HCT116 (cell line): Measurements from ENCODE around the gene NCKAP5. TPM values are rescaled to one million over a fixed set of nuclear protein-coding genes. Genes with fewer than 3 reads are reported as not detected.

ENCODE experiments used
- ATAC-seq: fragments of 200-7000 bp; cut with Tn5 transposase; 2 replicates; pipeline ENCODE4 v1.9.1; 2020; ENCODE audit warnings: mild to moderate bottlenecking, moderate library complexity
- BruUV-seq: library from RNA; stranded (reverse); fragments of 400-500 nt; replicated peaks from 2 replicates; lab custom pipeline; 2021; lab: Mats Ljungman, UMichigan
- CTCF ChIA-PET: fragments of 300-600 bp; sonication (Branson Sonifier 250); formaldehyde crosslinking; loops from one replicate; lab custom pipeline; 2021; ENCODE audit warnings: antibody characterized with exemption; lab: Charles Lee
- POLR2A ChIA-PET: fragments of 300-600, 350-600 bp; sonication (Branson Sonifier 250); formaldehyde crosslinking; loops from one replicate; lab custom pipeline; 2021; ENCODE audit warnings: antibody characterized with exemption; lab: Charles Lee
- RAD21 ChIA-PET, 2 experiments: fragments of 300-600 bp; sonication (Branson Sonifier 250); formaldehyde crosslinking; loops; one replicate each; lab custom pipeline; 2023; ENCODE audit warnings: low total read pairs in 2 of 2; ENCODE audit not compliant: uncharacterized antibody in 2 of 2, unreplicated experiment in 2 of 2, low non-redundant PET in 1 of 2; lab: Charles Lee
- DNase-seq: peaks from one replicate; pipeline ENCODE4 v3.0.0-alpha.2; 2010; ENCODE audit warnings: low read depth, low spot score
- H2AFZ ChIP-seq: fragments of 200-600 bp; shearing (Covaris generic), sonication (generic); 2 replicates; pipeline ENCODE4 v1.6.1; 2017; ENCODE audit warnings: low read depth, mixed run types, mixed read lengths, antibody characterized with exemption, low read length; ENCODE audit not compliant: poor library complexity, severe bottlenecking
- H3K27ac ChIP-seq: 2 replicates; pipeline ENCODE4 v1.5.1; 2012; ENCODE audit warnings: low read depth, low read length
- H3K27me3 ChIP-seq: fragments of 200-600 bp; sonication (generic); 2 replicates; pipeline ENCODE4 v1.6.1; 2016; ENCODE audit warnings: mixed run types, low read length, mixed read lengths; ENCODE audit not compliant: insufficient read depth
- H3K36me3 ChIP-seq, 2 experiments: fragments of 200-500 bp in 1 of 2; fragments of 200-600 bp in 1 of 2; sonication (Bioruptor generic) in 1 of 2; sonication (generic) in 1 of 2; 2 replicates each; pipeline versions ENCODE4 v1.5.1 to v1.6.1; 2014 to 2016; ENCODE audit warnings: low read length in 2 of 2, inconsistent platforms in 1 of 2, mixed read lengths in 1 of 2, mixed run types in 1 of 2; ENCODE audit not compliant: insufficient read depth in 2 of 2, control insufficient read depth in 1 of 2
- H3K4me1 ChIP-seq, 2 experiments: fragments of 200-600 bp in 1 of 2; sonication (generic) in 1 of 2; 2 replicates each; pipeline versions ENCODE4 v1.5.1 to v1.6.1; 2012 to 2017; ENCODE audit warnings: low read length in 2 of 2, inconsistent platforms in 1 of 2, mild to moderate bottlenecking in 1 of 2, mixed read lengths in 1 of 2, mixed run types in 1 of 2, moderate library complexity in 1 of 2; ENCODE audit not compliant: insufficient read depth in 2 of 2, control insufficient read depth in 1 of 2
- H3K4me2 ChIP-seq: fragments of 200-600 bp; sonication (generic); 2 replicates; pipeline ENCODE4 v1.6.1; 2017; ENCODE audit warnings: mixed run types, low read length, mixed read lengths
- H3K4me3 ChIP-seq, 2 experiments: fragments of 200-600 bp in 1 of 2; sonication (generic) in 1 of 2; replicated peaks in 1 of 2; 2 replicates each; pipeline ENCODE4 v1.5.1; 2011 to 2016; ENCODE audit warnings: low read length in 2 of 2, control low read depth in 1 of 2, low read depth in 1 of 2, mild to moderate bottlenecking in 1 of 2, mixed read lengths in 1 of 2, mixed run types in 1 of 2
- H3K79me2 ChIP-seq: fragments of 200-600 bp; sonication (generic); 2 replicates; pipeline ENCODE4 v1.6.1; 2017; ENCODE audit warnings: mild to moderate bottlenecking, mixed run types, low read length, moderate library complexity, mixed read lengths; ENCODE audit not compliant: insufficient read depth
- H3K9ac ChIP-seq: fragments of 200-600 bp; sonication (generic); 2 replicates; pipeline ENCODE4 v1.6.1; 2016; ENCODE audit warnings: low read length, mixed read lengths
- H3K9me2 ChIP-seq: fragments of 200-600 bp; sonication (generic), shearing (Covaris generic); 2 replicates; pipeline ENCODE4 v1.6.1; 2017; ENCODE audit warnings: mixed run types, mild to moderate bottlenecking, moderate library complexity; ENCODE audit not compliant: insufficient read depth
- H3K9me3 ChIP-seq, 2 experiments: fragments of 200-500 bp in 1 of 2; fragments of 200-600 bp in 1 of 2; sonication (Bioruptor generic) in 1 of 2; sonication (generic) in 1 of 2; 2 replicates each; pipeline ENCODE4 v1.6.1; 2014 to 2017; ENCODE audit warnings: low read length in 2 of 2, mixed read lengths in 2 of 2, inconsistent platforms in 1 of 2, low read depth in 1 of 2, mild to moderate bottlenecking in 1 of 2, mixed run types in 1 of 2, moderate library complexity in 1 of 2; ENCODE audit not compliant: control insufficient read depth in 1 of 2, insufficient read depth in 1 of 2
- H4K20me1 ChIP-seq: fragments of 200-600 bp; sonication (generic), shearing (Covaris generic); 2 replicates; pipeline ENCODE4 v1.6.1; 2017; ENCODE audit warnings: mixed run types, mild to moderate bottlenecking, moderate library complexity; ENCODE audit not compliant: insufficient read depth
- CBX3 ChIP-seq: IDR thresholded peaks from 2 replicates; pipeline ENCODE4 v1.6.1; 2012; ENCODE audit warnings: low read depth
- EGR1 ChIP-seq: IDR thresholded peaks from 2 replicates; pipeline ENCODE4 v1.6.1; 2012; ENCODE audit warnings: low read depth
- EZH2phosphoT487 ChIP-seq: fragments of 200-600 bp; IDR thresholded peaks from 2 replicates; pipeline ENCODE4 v1.6.1; 2018; ENCODE audit warnings: antibody characterized with exemption, borderline replicate concordance
- POLR2AphosphoS5 ChIP-seq: IDR thresholded peaks from 2 replicates; pipeline ENCODE4 v1.6.1; 2011; ENCODE audit warnings: mild to moderate bottlenecking, low read depth, low read length, moderate library complexity
- RAD21 ChIP-seq: IDR thresholded peaks from 2 replicates; pipeline ENCODE4 v1.6.1; 2012; ENCODE audit warnings: low read depth, mild to moderate bottlenecking
- SIN3A ChIP-seq: IDR thresholded peaks from 2 replicates; pipeline ENCODE4 v1.6.1; 2012; ENCODE audit warnings: low read depth
- SRF ChIP-seq: IDR thresholded peaks from 2 replicates; pipeline ENCODE4 v1.6.1; 2012; ENCODE audit warnings: low read depth
- ZFX ChIP-seq: fragments of 450-650 bp; IDR thresholded peaks from 2 replicates; pipeline ENCODE4 v1.6.1; 2017
- intact Hi-C: fragments of 100-400 bp; cut with micrococcal nuclease; formaldehyde crosslinking; loops from 2 replicates; pipeline ENCODE4 v1.10.0; 2022
- total RNA-seq: library from RNA; stranded (reverse); gene quantifications from one replicate; pipeline ENCODE4 v1.2.1, GENCODE V29; 2021; ENCODE audit not compliant: unreplicated experiment
- TF ChIP-seq, protein P1 (sequence below), 3 experiments: fragments of 200-600 bp in 1 of 3; sonication (generic) in 1 of 3; IDR thresholded peaks in 2 of 3; conservative IDR thresholded peaks in 1 of 3; 2 replicates each; pipeline ENCODE4 v1.5.1; 2012 to 2017; ENCODE audit warnings: low read depth in 2 of 3, low read length in 2 of 3, antibody characterized with exemption in 1 of 3, borderline replicate concordance in 1 of 3, control low read depth in 1 of 3, mild to moderate bottlenecking in 1 of 3, mixed read lengths in 1 of 3, mixed run types in 1 of 3, moderate library complexity in 1 of 3; ENCODE audit not compliant: insufficient read depth in 1 of 3
- TF ChIP-seq, protein P2 (sequence below): IDR thresholded peaks from 2 replicates; pipeline ENCODE4 v1.6.1; 2012; ENCODE audit warnings: low read depth
- TF ChIP-seq, protein P3 (sequence below): IDR thresholded peaks from 2 replicates; pipeline ENCODE4 v1.6.1; 2012
- TF ChIP-seq, protein P4 (sequence below): IDR thresholded peaks from 2 replicates; pipeline ENCODE4 v1.6.1; 2011; ENCODE audit warnings: mild to moderate bottlenecking, low read length, moderate library complexity; ENCODE audit not compliant: insufficient replicate concordance; ENCODE audit errors: extremely low read depth
- TF ChIP-seq, protein P5 (sequence below): IDR thresholded peaks from 2 replicates; pipeline ENCODE4 v1.6.1; 2012

NCKAP5 gene
- total RNA-seq, 1 experiment from 2014 or later, result 0.30 TPM

DNA sequence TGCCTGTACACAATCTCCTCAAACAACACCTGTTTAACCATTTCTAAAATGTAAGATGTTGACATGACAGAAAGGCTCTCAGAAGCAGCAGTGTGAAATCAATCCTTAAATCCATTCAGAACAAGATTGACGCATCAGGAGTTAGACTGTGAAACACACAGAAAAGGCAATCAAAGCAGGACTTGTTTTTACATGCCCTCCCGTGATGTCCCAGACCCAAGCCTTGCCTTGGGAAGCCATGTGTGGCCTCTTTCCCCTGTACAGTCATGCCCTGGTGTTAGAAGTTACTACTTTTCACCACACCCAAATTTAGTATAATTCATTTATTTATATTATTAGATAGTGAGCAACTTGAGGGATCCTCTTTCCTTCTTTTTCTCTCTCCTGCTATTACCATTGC lies 115.7 kb downstream of the NCKAP5 start:
- CTCF ChIA-PET, result no interaction called here
- Histone ChIP-seq H3K9ac (no peak overlapping the region), H3K4me2 (no peak overlapping the region), H3K79me2 (no peaks in the 10 kb centered on the region), H3K9me2 (no peaks in the 10 kb centered on the region), H3K27ac (no peak overlapping the region), H3K4me3 (no peak overlapping the region), H3K9me3 (no peaks in the 10 kb centered on the region), H4K20me1 (no peaks in the 10 kb centered on the region), H3K27me3 (no peaks in the 10 kb centered on the region), H3K4me1 (no peaks in the 10 kb centered on the region), H2AFZ (no peak overlapping the region), H3K36me3 (no peaks in the 10 kb centered on the region)
- POLR2A ChIA-PET, result no interaction called here
- intact Hi-C loops, result no loop called here
- DNase-seq (no peak), ATAC-seq (no peak)
- no peak for TF ChIP-seq EGR1
- TF ChIP-seq POLR2AphosphoS5, result no peak
- BruUV-seq, result no TSS peak
- RAD21 ChIA-PET, result no interaction called here

DNA sequence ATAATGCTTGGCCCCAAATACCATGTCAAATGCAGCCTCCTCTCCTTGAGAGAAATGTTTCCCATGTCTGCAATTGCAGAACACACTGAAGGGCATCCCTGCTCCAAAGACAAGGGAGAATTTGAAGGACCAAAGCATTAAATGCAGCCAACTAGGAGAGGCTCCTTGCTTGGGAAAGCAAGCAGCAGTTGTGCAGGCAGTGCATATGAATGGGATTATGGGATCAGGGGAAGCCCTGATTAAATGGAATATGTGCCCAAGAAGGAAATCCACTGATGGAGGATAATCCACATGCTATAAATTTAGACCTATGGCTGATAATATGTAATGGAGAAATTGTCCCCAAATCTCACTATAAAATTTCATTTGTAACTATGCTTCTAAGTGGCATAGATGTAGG lies 116.1 kb downstream of the NCKAP5 start:
- RAD21 ChIA-PET, result no interaction called here
- intact Hi-C loops, result no loop called here
- Histone ChIP-seq H3K9ac (no peak overlapping the region), H3K79me2 (no peaks in the 10 kb centered on the region), H4K20me1 (no peaks in the 10 kb centered on the region), H3K27ac (no peak overlapping the region), H3K9me2 (no peaks in the 10 kb centered on the region), H3K4me2 (no peak overlapping the region), H3K4me1 (no peaks in the 10 kb centered on the region), H2AFZ (no peak overlapping the region), H3K36me3 (no peaks in the 10 kb centered on the region), H3K27me3 (no peaks in the 10 kb centered on the region), H3K4me3 (no peak overlapping the region), H3K9me3 (no peaks in the 10 kb centered on the region)
- no TSS peak for BruUV-seq
- CTCF ChIA-PET, result no interaction called here
- DNase-seq, result no peak
- POLR2A ChIA-PET, result no interaction called here
- ATAC-seq, result no peak
- TF ChIP-seq, protein P1, sequence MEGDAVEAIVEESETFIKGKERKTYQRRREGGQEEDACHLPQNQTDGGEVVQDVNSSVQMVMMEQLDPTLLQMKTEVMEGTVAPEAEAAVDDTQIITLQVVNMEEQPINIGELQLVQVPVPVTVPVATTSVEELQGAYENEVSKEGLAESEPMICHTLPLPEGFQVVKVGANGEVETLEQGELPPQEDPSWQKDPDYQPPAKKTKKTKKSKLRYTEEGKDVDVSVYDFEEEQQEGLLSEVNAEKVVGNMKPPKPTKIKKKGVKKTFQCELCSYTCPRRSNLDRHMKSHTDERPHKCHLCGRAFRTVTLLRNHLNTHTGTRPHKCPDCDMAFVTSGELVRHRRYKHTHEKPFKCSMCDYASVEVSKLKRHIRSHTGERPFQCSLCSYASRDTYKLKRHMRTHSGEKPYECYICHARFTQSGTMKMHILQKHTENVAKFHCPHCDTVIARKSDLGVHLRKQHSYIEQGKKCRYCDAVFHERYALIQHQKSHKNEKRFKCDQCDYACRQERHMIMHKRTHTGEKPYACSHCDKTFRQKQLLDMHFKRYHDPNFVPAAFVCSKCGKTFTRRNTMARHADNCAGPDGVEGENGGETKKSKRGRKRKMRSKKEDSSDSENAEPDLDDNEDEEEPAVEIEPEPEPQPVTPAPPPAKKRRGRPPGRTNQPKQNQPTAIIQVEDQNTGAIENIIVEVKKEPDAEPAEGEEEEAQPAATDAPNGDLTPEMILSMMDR (IDR thresholded peaks at IDR 0.05 in 2 of 3, conservative IDR thresholded peaks at IDR 0.05 in 1 of 3; ENCODE audit: borderline replicate concordance in 1 of 3, insufficient read depth in 1 of 3, low read depth in 2 of 3, low read length in 2 of 3), result no peak
- TF ChIP-seq RAD21, result no peak
- TF ChIP-seq SIN3A, result no peak
- TF ChIP-seq ZFX, result no peak
- TF ChIP-seq EGR1, result no peak
- TF ChIP-seq, protein P2, sequence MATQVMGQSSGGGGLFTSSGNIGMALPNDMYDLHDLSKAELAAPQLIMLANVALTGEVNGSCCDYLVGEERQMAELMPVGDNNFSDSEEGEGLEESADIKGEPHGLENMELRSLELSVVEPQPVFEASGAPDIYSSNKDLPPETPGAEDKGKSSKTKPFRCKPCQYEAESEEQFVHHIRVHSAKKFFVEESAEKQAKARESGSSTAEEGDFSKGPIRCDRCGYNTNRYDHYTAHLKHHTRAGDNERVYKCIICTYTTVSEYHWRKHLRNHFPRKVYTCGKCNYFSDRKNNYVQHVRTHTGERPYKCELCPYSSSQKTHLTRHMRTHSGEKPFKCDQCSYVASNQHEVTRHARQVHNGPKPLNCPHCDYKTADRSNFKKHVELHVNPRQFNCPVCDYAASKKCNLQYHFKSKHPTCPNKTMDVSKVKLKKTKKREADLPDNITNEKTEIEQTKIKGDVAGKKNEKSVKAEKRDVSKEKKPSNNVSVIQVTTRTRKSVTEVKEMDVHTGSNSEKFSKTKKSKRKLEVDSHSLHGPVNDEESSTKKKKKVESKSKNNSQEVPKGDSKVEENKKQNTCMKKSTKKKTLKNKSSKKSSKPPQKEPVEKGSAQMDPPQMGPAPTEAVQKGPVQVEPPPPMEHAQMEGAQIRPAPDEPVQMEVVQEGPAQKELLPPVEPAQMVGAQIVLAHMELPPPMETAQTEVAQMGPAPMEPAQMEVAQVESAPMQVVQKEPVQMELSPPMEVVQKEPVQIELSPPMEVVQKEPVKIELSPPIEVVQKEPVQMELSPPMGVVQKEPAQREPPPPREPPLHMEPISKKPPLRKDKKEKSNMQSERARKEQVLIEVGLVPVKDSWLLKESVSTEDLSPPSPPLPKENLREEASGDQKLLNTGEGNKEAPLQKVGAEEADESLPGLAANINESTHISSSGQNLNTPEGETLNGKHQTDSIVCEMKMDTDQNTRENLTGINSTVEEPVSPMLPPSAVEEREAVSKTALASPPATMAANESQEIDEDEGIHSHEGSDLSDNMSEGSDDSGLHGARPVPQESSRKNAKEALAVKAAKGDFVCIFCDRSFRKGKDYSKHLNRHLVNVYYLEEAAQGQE, result no peak
- TF ChIP-seq, protein P3, sequence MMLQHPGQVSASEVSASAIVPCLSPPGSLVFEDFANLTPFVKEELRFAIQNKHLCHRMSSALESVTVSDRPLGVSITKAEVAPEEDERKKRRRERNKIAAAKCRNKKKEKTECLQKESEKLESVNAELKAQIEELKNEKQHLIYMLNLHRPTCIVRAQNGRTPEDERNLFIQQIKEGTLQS, result no peak
- TF ChIP-seq, protein P4, sequence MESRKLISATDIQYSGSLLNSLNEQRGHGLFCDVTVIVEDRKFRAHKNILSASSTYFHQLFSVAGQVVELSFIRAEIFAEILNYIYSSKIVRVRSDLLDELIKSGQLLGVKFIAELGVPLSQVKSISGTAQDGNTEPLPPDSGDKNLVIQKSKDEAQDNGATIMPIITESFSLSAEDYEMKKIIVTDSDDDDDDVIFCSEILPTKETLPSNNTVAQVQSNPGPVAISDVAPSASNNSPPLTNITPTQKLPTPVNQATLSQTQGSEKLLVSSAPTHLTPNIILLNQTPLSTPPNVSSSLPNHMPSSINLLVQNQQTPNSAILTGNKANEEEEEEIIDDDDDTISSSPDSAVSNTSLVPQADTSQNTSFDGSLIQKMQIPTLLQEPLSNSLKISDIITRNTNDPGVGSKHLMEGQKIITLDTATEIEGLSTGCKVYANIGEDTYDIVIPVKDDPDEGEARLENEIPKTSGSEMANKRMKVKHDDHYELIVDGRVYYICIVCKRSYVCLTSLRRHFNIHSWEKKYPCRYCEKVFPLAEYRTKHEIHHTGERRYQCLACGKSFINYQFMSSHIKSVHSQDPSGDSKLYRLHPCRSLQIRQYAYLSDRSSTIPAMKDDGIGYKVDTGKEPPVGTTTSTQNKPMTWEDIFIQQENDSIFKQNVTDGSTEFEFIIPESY, result no peak
- no peak for TF ChIP-seq EZH2phosphoT487
- TF ChIP-seq, protein P5, sequence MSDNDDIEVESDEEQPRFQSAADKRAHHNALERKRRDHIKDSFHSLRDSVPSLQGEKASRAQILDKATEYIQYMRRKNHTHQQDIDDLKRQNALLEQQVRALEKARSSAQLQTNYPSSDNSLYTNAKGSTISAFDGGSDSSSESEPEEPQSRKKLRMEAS, result no peak
- no peak for TF ChIP-seq SRF
- TF ChIP-seq CBX3, result no peak
- TF ChIP-seq POLR2AphosphoS5, result no peak
